ENCODE measurements around the gene EGFL8.
"Not testable (repeated sequence)": the region's sequence is repeated elsewhere in the genome, so short reads cannot be mapped to it uniquely, and the experiment has no call there.

Gene EGFL8

DNA sequence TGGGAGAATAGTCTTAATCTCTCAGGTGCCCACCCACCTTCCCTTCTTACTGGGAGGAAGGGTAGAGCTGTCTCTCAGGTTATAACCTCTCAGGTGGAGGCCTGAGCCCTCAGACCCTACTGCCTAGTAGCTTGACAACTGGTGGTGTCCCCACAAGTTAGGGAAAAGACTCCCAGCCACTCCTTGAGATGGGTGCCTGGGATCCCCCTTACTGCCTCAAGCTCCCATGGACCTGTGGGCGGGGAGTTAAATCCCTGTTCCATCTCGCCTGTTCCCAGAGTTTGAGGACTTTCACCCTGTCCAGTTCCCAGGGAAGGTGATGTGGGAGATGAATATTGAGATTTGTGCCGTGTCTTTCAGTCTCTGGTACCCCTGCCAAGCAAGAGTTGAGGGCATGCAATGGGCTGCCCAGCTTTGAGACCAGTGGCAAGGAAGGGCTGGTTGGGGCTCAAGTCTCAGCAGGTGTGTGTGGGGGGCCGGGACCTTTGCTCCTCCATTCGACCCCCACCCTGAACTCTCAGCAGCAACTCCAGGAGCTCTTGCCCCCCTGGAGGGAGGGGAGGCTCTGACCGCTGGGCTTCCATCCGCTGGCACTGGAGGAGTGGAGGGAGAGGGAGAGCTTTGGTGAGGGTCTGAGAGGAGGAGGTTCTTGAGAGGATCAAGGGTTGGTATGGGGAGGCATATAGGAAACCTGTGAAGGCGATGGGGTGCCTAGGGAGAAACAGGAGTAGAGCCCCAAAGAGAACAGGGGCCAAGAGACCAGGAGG lies 26.7 kb downstream of the EGFL8 start:
- Mint-ChIP-seq H3K27ac (peak overlapping the region; percentile 97), H3K36me3 (peaks cover 7% of the 10 kb centered on the region), H3K9me3 (ENCODE audit: low read depth) (no peaks in the 10 kb centered on the region), H3K4me1 (ENCODE audit: low read depth) (peaks cover 70% of the 10 kb centered on the region), H3K4me3 (peak overlapping the region; percentile 94), H3K27me3 (no peaks in the 10 kb centered on the region)

DNA sequence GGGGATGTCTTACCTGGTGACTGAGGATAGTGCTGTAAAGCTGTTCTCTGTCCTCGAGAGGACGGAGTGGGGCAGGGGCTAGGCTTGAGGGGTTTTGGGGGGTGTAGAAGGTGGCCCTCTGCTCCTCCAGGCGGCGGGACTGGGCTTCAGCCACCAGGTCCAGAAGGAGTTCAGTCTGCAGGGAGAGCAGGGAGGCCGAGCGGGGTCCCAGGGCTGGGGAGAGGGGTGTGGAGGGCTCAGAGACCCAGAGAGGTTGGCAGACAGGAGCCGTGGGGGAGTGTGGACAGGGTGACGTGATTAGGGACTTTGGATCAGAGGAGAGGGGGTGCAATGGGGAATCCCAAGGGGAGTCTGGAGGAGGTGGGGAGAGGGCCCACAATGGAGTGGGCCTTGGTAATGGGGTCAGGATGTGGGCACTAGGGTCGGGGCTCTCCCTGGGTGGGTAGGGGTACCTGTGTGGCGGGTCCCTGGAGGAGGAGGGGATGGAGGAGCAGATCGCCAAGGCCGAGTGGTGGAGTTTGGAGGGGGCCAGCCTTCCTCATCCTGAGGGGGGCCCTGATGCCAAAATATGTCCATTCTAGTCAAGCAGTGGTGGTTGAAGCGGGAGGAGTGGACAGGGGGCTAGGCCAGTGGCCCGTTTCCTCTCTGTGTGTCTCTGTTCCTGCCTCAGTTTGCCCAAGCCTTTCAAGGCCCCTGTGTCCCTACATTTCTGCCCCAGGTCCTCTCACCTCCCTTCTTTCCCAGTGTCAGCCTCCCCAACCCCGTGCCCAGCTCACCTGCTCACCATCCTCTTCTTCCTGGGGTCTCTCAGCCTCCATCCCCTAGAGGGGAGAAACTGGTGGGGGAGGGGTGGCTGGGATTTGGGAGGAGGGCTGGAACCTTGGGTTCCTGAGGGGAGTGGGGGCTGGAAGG lies 27.6 kb downstream of the EGFL8 start:
- Mint-ChIP-seq H3K4me1 (ENCODE audit: low read depth) (peaks cover 65% of the 10 kb centered on the region), H3K36me3 (peaks cover 7% of the 10 kb centered on the region), H3K27me3 (no peaks in the 10 kb centered on the region), H3K27ac (peak overlapping the region; percentile 97), H3K9me3 (ENCODE audit: low read depth) (no peaks in the 10 kb centered on the region), H3K4me3 (peak overlapping the region; percentile 94)

DNA sequence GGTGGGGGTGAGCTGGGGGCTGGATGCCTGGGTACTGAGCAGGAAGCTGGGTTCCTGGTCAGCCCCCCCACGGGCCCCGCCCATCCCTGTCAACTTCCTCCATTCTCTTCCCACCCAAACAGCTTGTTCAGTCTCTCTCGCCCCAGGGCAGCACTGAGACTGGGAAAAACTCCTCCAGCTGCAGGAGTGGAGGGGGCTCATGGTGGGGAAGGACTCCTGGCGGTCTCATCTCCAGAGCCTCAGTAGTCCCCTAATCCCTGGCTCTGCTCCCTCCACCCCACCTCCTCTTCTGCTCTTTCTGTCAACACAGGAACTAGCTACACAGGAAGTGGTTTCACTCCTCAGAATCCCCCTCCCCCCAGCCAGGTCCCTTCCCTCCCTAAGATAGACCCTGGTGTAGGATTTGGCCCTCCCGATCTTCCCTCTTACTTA lies 28.2 kb downstream of the EGFL8 start, which contains the start of gene GPSM3:
Gene GPSM3 (minus strand): TSS at position 36 of the 432 bp plus-strand sequence. CDS start 130 bp downstream, outside the sequence.
- Mint-ChIP-seq H3K4me1 (ENCODE audit: low read depth) (peaks cover 59% of the 10 kb centered on the region), H3K27me3 (no peaks in the 10 kb centered on the region), H3K9me3 (ENCODE audit: low read depth) (no peaks in the 10 kb centered on the region), H3K4me3 (peak within 1 kb of the TSS; percentile 94), H3K27ac (peak within 1 kb of the TSS; percentile 97), H3K36me3 (peaks cover 3% of the 10 kb centered on the region)

- H3K36me3 Mint-ChIP-seq; H3K9me3 Mint-ChIP-seq (ENCODE audit: low read depth); H3K27me3 Mint-ChIP-seq: not testable (repeated sequence)
- Mint-ChIP-seq H3K27ac (peak overlapping the region; percentile 97), H3K4me3 (peak overlapping the region; percentile 94), H3K4me1 (ENCODE audit: low read depth) (peaks cover 54% of the 10 kb centered on the region)
Observed at GRCh38 chr6:32193096-32193495, 28.7 kb downstream of the EGFL8 start.

DNA sequence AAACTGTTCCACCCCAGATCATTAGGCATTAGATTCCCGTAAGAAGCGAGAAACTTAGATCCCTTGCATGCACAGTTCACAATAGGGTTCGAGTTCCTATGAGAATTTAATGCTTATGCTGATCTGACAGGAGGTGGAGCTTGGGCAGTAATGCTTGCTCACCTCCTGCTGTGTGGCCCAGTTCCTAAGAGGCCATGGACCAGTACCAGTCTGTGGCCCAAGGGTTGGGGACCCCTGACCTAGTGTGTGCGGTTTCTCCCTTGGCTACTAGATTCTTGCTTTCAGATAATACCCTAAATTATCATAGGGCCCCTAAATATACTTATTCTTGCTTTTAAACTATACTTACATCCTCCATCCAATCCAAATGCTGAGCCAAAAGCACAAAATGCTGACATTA lies 30.0 kb downstream of the EGFL8 start:
- Mint-ChIP-seq H3K27ac (peak overlapping the region; percentile 97), H3K27me3 (no peaks in the 10 kb centered on the region), H3K4me1 (ENCODE audit: low read depth) (peaks cover 41% of the 10 kb centered on the region), H3K36me3 (no peaks in the 10 kb centered on the region), H3K4me3 (peak overlapping the region; percentile 93), H3K9me3 (ENCODE audit: low read depth) (no peaks in the 10 kb centered on the region)

GRCh38 chr6:32194825-32195651 lies 30.6 kb downstream of the EGFL8 start:
- Mint-ChIP-seq H3K27ac (peak overlapping the region; percentile 97), H3K4me3 (peak overlapping the region; percentile 93), H3K27me3 (no peaks in the 10 kb centered on the region), H3K4me1 (ENCODE audit: low read depth) (peaks cover 41% of the 10 kb centered on the region), H3K9me3 (ENCODE audit: low read depth) (no peaks in the 10 kb centered on the region), H3K36me3 (no peaks in the 10 kb centered on the region)

DNA sequence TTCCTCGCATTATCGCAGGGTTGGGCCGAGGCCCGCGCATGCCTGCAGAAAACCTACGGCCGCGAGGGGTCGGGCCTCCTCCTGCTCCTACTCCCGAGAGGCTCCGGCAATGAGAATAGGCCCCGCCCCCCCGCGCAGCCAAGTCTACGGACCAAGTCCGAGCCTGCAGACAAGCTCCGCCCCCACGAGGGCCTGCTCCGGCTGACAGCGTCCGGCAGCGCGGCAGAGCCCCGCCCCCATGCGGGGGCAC lies 31.2 kb downstream of the EGFL8 start:
- H3K36me3 Mint-ChIP-seq = no peaks in the 10 kb centered on the region
- H3K27ac Mint-ChIP-seq = peak overlapping the region; percentile 97
- peak overlapping the region; percentile 95 for H3K4me3 Mint-ChIP-seq
- H3K27me3 Mint-ChIP-seq = no peaks in the 10 kb centered on the region
- H3K9me3 Mint-ChIP-seq (ENCODE audit: low read depth) = no peaks in the 10 kb centered on the region
- peaks cover 41% of the 10 kb centered on the region for H3K4me1 Mint-ChIP-seq (ENCODE audit: low read depth)

- H3K27ac Mint-ChIP-seq = peak overlapping the region; percentile 97
- peak overlapping the region; percentile 95 for H3K4me3 Mint-ChIP-seq
- no peaks in the 10 kb centered on the region for H3K27me3 Mint-ChIP-seq
- no peaks in the 10 kb centered on the region for H3K36me3 Mint-ChIP-seq
- H3K4me1 Mint-ChIP-seq (ENCODE audit: low read depth) = peaks cover 39% of the 10 kb centered on the region
- no peaks in the 10 kb centered on the region for H3K9me3 Mint-ChIP-seq (ENCODE audit: low read depth)
Observed at GRCh38 chr6:32195902-32196681, 31.7 kb downstream of the EGFL8 start.

DNA sequence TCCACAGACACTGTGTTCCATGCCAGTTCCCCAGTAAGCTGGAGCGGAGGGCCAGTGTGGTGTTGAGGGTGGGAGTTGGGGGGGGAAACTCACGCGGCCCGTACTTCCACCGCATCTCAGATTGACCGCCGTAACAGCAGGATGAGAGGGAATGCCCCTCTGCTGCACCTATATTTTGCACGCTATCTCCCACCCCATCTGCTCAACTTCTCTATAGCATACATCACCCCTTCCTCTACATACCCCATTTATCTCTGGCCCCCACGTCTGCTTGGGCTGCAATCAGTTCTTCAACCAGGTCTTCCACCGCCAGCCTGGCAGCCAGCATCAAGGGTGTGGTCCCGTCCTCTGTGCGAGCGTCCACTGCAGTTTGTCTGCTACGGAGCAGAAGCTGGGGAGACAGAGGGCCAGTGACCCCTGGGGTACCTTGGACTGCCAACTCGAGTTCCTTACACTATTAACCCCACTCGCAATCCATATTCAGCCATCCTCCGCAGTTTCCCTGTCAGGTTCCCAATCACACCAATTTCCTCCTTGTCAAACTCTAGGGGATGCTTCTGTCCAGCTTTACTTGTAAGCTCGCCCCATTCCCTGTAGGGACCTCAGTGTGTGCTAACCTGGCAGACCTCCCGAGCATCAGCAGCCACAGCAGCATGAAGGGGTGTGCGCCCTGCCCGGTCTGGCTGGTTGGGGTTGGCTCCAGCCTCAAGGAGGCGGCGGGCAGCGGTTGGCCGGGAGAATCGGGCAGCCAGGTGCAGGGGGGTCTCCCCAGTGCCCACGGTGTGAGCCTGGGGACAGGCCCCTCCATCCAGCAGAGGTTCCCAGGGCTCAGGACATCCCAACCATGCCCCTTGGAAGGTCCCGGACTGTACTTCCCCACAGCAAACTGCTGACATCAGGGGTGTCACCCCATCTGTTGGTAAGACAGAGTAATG lies 32.6 kb downstream of the EGFL8 start:
- H3K4me1 Mint-ChIP-seq (ENCODE audit: low read depth) = peaks cover 32% of the 10 kb centered on the region
- H3K27me3 Mint-ChIP-seq = no peaks in the 10 kb centered on the region
- H3K27ac Mint-ChIP-seq = peak overlapping the region; percentile 97
- H3K4me3 Mint-ChIP-seq = peak overlapping the region; percentile 95
- no peaks in the 10 kb centered on the region for H3K9me3 Mint-ChIP-seq (ENCODE audit: low read depth)
- H3K36me3 Mint-ChIP-seq = no peaks in the 10 kb centered on the region

GRCh38 chr6:32198345-32198696 lies 33.9 kb downstream of the EGFL8 start:
- H3K4me1 Mint-ChIP-seq (ENCODE audit: low read depth) = peaks cover 25% of the 10 kb centered on the region
- H3K36me3 Mint-ChIP-seq = no peaks in the 10 kb centered on the region
- no peaks in the 10 kb centered on the region for H3K27me3 Mint-ChIP-seq
- no peak overlapping the region for H3K4me3 Mint-ChIP-seq
- no peaks in the 10 kb centered on the region for H3K9me3 Mint-ChIP-seq (ENCODE audit: low read depth)
- peak overlapping the region; percentile 10 for H3K27ac Mint-ChIP-seq

DNA sequence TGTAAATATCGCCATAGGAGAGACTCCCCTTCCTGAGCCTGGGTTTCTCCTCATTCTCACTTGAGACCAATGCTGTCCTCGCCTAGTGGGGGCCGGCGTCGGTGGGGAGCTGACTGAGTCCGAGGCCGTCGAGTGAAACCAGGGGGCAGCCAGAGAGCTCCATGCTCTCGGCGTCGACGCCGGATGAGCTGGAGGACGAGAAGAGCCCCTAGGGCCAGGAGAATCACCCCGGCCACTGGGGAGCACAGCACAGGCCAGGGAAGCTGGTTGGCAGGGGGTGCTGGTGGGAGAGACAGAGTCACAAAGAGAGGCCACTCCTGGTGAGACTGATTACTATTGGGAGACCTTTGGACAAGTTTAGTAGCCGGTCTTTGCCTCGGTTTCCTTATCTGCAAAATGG lies 34.5 kb downstream of the EGFL8 start:
- H3K27ac Mint-ChIP-seq = no peak overlapping the region
- no peaks in the 10 kb centered on the region for H3K36me3 Mint-ChIP-seq
- no peaks in the 10 kb centered on the region for H3K9me3 Mint-ChIP-seq (ENCODE audit: low read depth)
- peaks cover 19% of the 10 kb centered on the region for H3K4me1 Mint-ChIP-seq (ENCODE audit: low read depth)
- H3K27me3 Mint-ChIP-seq = no peaks in the 10 kb centered on the region
- no peak overlapping the region for H3K4me3 Mint-ChIP-seq

GRCh38 chr6:32200711-32201475 lies 36.5 kb downstream of the EGFL8 start:
- peaks cover 4% of the 10 kb centered on the region for H3K4me1 Mint-ChIP-seq (ENCODE audit: low read depth)
- no peaks in the 10 kb centered on the region for H3K27me3 Mint-ChIP-seq
- H3K36me3 Mint-ChIP-seq = no peaks in the 10 kb centered on the region
- H3K4me3 Mint-ChIP-seq = no peak overlapping the region
- no peaks in the 10 kb centered on the region for H3K9me3 Mint-ChIP-seq (ENCODE audit: low read depth)
- no peak overlapping the region for H3K27ac Mint-ChIP-seq

- Mint-ChIP-seq H3K36me3 (no peaks in the 10 kb centered on the region), H3K27ac (no peak overlapping the region), H3K4me1 (ENCODE audit: low read depth) (no peaks in the 10 kb centered on the region), H3K27me3 (no peaks in the 10 kb centered on the region), H3K9me3 (ENCODE audit: low read depth) (no peaks in the 10 kb centered on the region), H3K4me3 (no peak overlapping the region)
Observed at GRCh38 chr6:32202186-32202585, 37.8 kb downstream of the EGFL8 start.

All from activated naive CD8-positive, alpha-beta T cell (primary cell).